ENCODE data around the gene DUSP22.

DNA sequence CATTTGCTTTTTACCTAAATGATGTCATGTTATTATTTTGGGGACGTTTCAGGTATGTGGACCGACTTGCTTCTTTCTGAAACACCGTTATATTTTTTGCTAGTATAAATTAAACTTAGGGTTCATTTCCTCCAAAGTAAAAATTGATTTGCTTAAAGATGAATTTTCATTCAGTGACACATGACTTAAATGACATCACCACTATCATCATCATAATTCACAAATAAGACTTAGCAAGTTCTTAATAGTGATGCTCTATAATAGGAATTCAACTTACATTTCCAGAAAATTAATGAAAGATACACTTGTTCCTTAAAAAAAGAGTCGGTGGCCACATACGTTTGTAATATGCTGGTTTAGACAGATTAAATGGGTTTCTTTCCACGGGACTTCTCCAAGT is 108.5 kb downstream of the DUSP22 start:
- TF ChIP-seq, protein P1, sequence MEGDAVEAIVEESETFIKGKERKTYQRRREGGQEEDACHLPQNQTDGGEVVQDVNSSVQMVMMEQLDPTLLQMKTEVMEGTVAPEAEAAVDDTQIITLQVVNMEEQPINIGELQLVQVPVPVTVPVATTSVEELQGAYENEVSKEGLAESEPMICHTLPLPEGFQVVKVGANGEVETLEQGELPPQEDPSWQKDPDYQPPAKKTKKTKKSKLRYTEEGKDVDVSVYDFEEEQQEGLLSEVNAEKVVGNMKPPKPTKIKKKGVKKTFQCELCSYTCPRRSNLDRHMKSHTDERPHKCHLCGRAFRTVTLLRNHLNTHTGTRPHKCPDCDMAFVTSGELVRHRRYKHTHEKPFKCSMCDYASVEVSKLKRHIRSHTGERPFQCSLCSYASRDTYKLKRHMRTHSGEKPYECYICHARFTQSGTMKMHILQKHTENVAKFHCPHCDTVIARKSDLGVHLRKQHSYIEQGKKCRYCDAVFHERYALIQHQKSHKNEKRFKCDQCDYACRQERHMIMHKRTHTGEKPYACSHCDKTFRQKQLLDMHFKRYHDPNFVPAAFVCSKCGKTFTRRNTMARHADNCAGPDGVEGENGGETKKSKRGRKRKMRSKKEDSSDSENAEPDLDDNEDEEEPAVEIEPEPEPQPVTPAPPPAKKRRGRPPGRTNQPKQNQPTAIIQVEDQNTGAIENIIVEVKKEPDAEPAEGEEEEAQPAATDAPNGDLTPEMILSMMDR (IDR thresholded peaks at IDR 0.05): no peak
- no peak for TF ChIP-seq EZH2 (IDR thresholded peaks at IDR 0.05; ENCODE audit: borderline replicate concordance, insufficient read depth, low read depth, low read length, poor library complexity, severe bottlenecking)
